ENCODE results near the gene ZNF43. TPM values are rescaled to one million over a fixed set of nuclear protein-coding genes. Genes with fewer than 3 reads are reported as not detected.

Gene ZNF43
- total and polyA plus RNA-seq, 2 experiments from 2014 or later, result 22.2 to 59.8 TPM

- Histone ChIP-seq H3K4me2 (no peak overlapping the region), H3K27ac (ENCODE audit: low read depth) (no peak overlapping the region), H2AFZ (no peak overlapping the region), H3F3A (replicated peaks; ENCODE audit: low read depth) (no peaks in the 10 kb centered on the region), H3K4me1 (ENCODE audit: insufficient read depth) (no peaks in the 10 kb centered on the region), H3K36me3 (ENCODE audit: insufficient read depth) (peaks cover 9% of the 10 kb centered on the region; the same call in 1 of the 2 replicates), H3K9me2 (ENCODE audit: insufficient read depth) (no peaks in the 10 kb centered on the region), H3K27me3 (ENCODE audit: insufficient read depth) (no peaks in the 10 kb centered on the region), H3K4me3 (no peak overlapping the region), H3K79me2 (replicated peaks; ENCODE audit: insufficient read depth) (peaks cover 24% of the 10 kb centered on the region), H4K20me1 (replicated peaks; ENCODE audit: insufficient read depth) (peaks cover 14% of the 10 kb centered on the region)
- H3K36me3 Mint-ChIP-seq (ENCODE audit: low read depth), result peaks cover 60% of the 10 kb centered on the region
- no peaks in the 10 kb centered on the region for H3K4me1 Mint-ChIP-seq
- ATAC-seq (no peak), DNase-seq (ENCODE audit: low spot score) (no peak)
- no peak for TF ChIP-seq CREB1 (CRISPR knock-in tag; IDR thresholded peaks at IDR 0.05; ENCODE audit: low read depth)
- no peak for TF ChIP-seq CTCF (conservative IDR thresholded peaks at IDR 0.05; ENCODE audit: low read depth in 2 of 2)
- no peak for TF ChIP-seq ZNF462 (CRISPR knock-in tag; IDR thresholded peaks at IDR 0.05)
- TF ChIP-seq EZH2 (IDR thresholded peaks at IDR 0.05; ENCODE audit: low read depth, unreplicated experiment), result no peak
- no peak for TF ChIP-seq EZH2phosphoT487 (IDR thresholded peaks at IDR 0.05; ENCODE audit: unreplicated experiment)
- no peak for TF ChIP-seq ZNF331 (CRISPR knock-in tag; IDR thresholded peaks at IDR 0.05; ENCODE audit: low read depth)
- no peak for TF ChIP-seq NANOG (IDR thresholded peaks at IDR 0.05; ENCODE audit: borderline replicate concordance)
- TF ChIP-seq ETS1 (IDR thresholded peaks at IDR 0.05), result no peak
- no peak for TF ChIP-seq POLR2AphosphoS5 (IDR thresholded peaks at IDR 0.05; ENCODE audit: low read depth)
- no peak overlapping the region for H3K4me3 Mint-ChIP-seq
- H3K27me3 Mint-ChIP-seq (ENCODE audit: insufficient read depth, low read depth, poor library complexity), result peaks cover 3% of the 10 kb centered on the region
- no peak overlapping the region for H3K27ac Mint-ChIP-seq
- H3K9me3 Mint-ChIP-seq, result peaks cover 16% of the 10 kb centered on the region
Measured at GRCh38 chr19:21824679-21825078, 11.3 kb downstream of the ZNF43 start.
